Gastroesophageal sphincter (tissue), 4 donors: ENCODE measurements around the gene OPN1SW. TPM values are rescaled to one million over a fixed set of nuclear protein-coding genes. Genes with fewer than 3 reads are reported as not detected.

Experiments
- ATAC-seq: fragments of 150-250 bp; one replicate; pipeline ENCODE4 v1.9.1; 2016; ENCODE audit warnings: mild to moderate bottlenecking, moderate library complexity
- H3K27ac ChIP-seq, 4 donors: fragments of 200-600 bp; sonication (generic) in 3 of 4; 1 replicate in 3 of 4; 2 replicates in 1 of 4; pipeline ENCODE4 v1.5.1; 2016 to 2019
- H3K27me3 ChIP-seq: fragments of 200-600 bp; sonication (generic); one replicate; pipeline ENCODE4 v1.5.1; 2019
- H3K36me3 ChIP-seq, 2 donors: fragments of 200-600 bp; sonication (generic); one replicate each; pipeline ENCODE4 v1.5.1; 2019; ENCODE audit warnings: control low read depth in 1 of 2
- H3K4me1 ChIP-seq, 3 donors: fragments of 200-600 bp; sonication (generic); 1 replicate in 2 of 3; 2 replicates in 1 of 3; pipeline ENCODE4 v1.5.1; 2016 to 2019; ENCODE audit warnings: control low read depth in 2 of 3
- H3K4me3 ChIP-seq, 2 donors: fragments of 200-600 bp; sonication (generic); one replicate each; pipeline ENCODE4 v1.5.1; 2019; ENCODE audit warnings: mild to moderate bottlenecking in 1 of 2, moderate library complexity in 1 of 2
- H3K9me3 ChIP-seq, 3 donors: fragments of 200-600 bp; sonication (generic); one replicate each; pipeline ENCODE4 v1.5.1; 2017 to 2019; ENCODE audit warnings: control low read depth in 2 of 3
- CTCF ChIP-seq, 4 experiments: fragments of 200-600 bp in 2 of 4; fragments of 450-650 bp in 2 of 4; sonication (generic) in 1 of 4; IDR thresholded peaks; one replicate each; pipeline ENCODE4 v1.5.1; 2017 to 2019; ENCODE audit warnings: antibody characterized with exemption in 4 of 4, mild to moderate bottlenecking in 2 of 4, moderate library complexity in 2 of 4
- EP300 ChIP-seq: sonication (generic); formaldehyde crosslinking; IDR thresholded peaks from one replicate; pipeline ENCODE4 v1.6.1; 2017; ENCODE audit warnings: antibody characterized with exemption, mild to moderate bottlenecking
- POLR2A ChIP-seq, 2 donors: fragments of 450-650 bp; IDR thresholded peaks; one replicate each; pipeline ENCODE4 v1.6.1; 2017; ENCODE audit warnings: antibody characterized with exemption in 2 of 2, mild to moderate bottlenecking in 2 of 2, moderate library complexity in 1 of 2
- POLR2AphosphoS5 ChIP-seq: sonication (generic); formaldehyde crosslinking; IDR thresholded peaks from one replicate; pipeline ENCODE4 v1.6.1; 2017; ENCODE audit warnings: antibody characterized with exemption
- WGBS, 2 donors: methylation state at CpG; one replicate each; pipeline ENCODE4 v1.1.5; 2018; ENCODE audit warnings: low coverage in 1 of 2; 5-methylcytosine and 5-hydroxymethylcytosine counted together
- total RNA-seq, 4 donors: library from RNA; depleted of rRNA; stranded (reverse); fragments of >200 nt; gene quantifications; one replicate each; pipeline ENCODE4 v1.1.0, GENCODE V29; 2016

OPN1SW gene
- total RNA-seq, 4 donors from 2014 or later, result not detected

GRCh38 chr7:128740996-128741395 lies 34.6 kb downstream of the OPN1SW start:
- ATAC-seq, result no peak
- Histone ChIP-seq H3K9me3 (no peaks in the 10 kb centered on the region), H3K27me3 (no peaks in the 10 kb centered on the region), H3K4me3 (peak overlapping the region in 1 of 2 donors; percentile 76), H3K36me3 (no peaks in the 10 kb centered on the region), H3K27ac (peak overlapping the region in 3 of 4 donors; percentile 48 to 92 (median 91)), H3K4me1 (peaks cover 7 to 68% (median 8%) of the 10 kb centered on the region in 3 donors)
- WGBS, 2 donors, result 22 to 29% methylated on average over 3 of the region's 3 CpGs
- TF ChIP-seq EP300 (no peak), CTCF (IDR thresholded peaks at IDR 0.05) (no peak)

- ATAC-seq, result no peak
- no peaks in the 10 kb centered on the region for H3K36me3 ChIP-seq
- H3K27ac ChIP-seq, result peak overlapping the region; percentile 80 to 98 (median 92)
- H3K27me3 ChIP-seq, result no peaks in the 10 kb centered on the region
- peaks cover 7 to 61% (median 8%) of the 10 kb centered on the region in 3 donors for H3K4me1 ChIP-seq
- H3K9me3 ChIP-seq, result no peaks in the 10 kb centered on the region
- H3K4me3 ChIP-seq, result peak overlapping the region; percentile 74 to 76
- TF ChIP-seq POLR2AphosphoS5, result no peak
- no peak for TF ChIP-seq EP300
- no peak for TF ChIP-seq POLR2A (IDR thresholded peaks at IDR 0.05)
- no peak for TF ChIP-seq CTCF (IDR thresholded peaks at IDR 0.05)
- 2 to 10% methylated on average over 13 of the region's 13 CpGs for WGBS, 2 donors
Observed at GRCh38 chr7:128739990-128740682, 35.5 kb downstream of the OPN1SW start.

GRCh38 chr7:128739048-128739962 lies 36.3 kb downstream of the OPN1SW start, which contains the start of gene CALU:
TSS of gene CALU (plus strand) at chr7:128739359. CDS start at chr7:128748584, 9,225 bp downstream.
- Histone ChIP-seq H3K4me1 (peaks cover 7 to 53% (median 8%) of the 10 kb centered on the region in 3 donors), H3K27me3 (no peaks in the 10 kb centered on the region), H3K9me3 (no peaks in the 10 kb centered on the region), H3K27ac (peak within 1 kb of the TSS; percentile 80 to 98 (median 92)), H3K36me3 (no peaks in the 10 kb centered on the region), H3K4me3 (peak within 1 kb of the TSS; percentile 74 to 76)
- TF ChIP-seq POLR2AphosphoS5, result peak; percentile 98
- peak; percentile 89 to 93 for TF ChIP-seq POLR2A (IDR thresholded peaks at IDR 0.05)
- TF ChIP-seq EP300, result no peak
- no peak for TF ChIP-seq CTCF (IDR thresholded peaks at IDR 0.05)
- 0 to 1% methylated on average over 16 to 24 of the region's 74 CpGs for WGBS, 2 donors
- peak; percentile 99 for ATAC-seq

- WGBS, 2 donors, result 0% methylated on average over 7 to 8 of the region's 8 CpGs
Observed at GRCh38 chr7:128738570-128739047, 37.0 kb downstream of the OPN1SW start.

More at GRCh38 chr7:128738570-128739047, 37.0 kb downstream of the OPN1SW start:
- Histone ChIP-seq H3K27ac (peak overlapping the region; percentile 77 to 98 (median 92)), H3K4me1 (peaks cover 7 to 46% (median 8%) of the 10 kb centered on the region in 3 donors), H3K9me3 (no peaks in the 10 kb centered on the region), H3K4me3 (peak overlapping the region; percentile 45 to 76), H3K36me3 (no peaks in the 10 kb centered on the region), H3K27me3 (no peaks in the 10 kb centered on the region)
- peak in 1 of 4 experiments; percentile 15 for TF ChIP-seq CTCF (IDR thresholded peaks at IDR 0.05)
- no peak for TF ChIP-seq POLR2A (IDR thresholded peaks at IDR 0.05)
- ATAC-seq, result peak; percentile 39
